GM23338 (cell line): Measurements from ENCODE around the gene ZNF440.

ENCODE experiments used
- CREB1 ChIP-seq: fragments of 250-450 bp; sonication (Bioruptor Pico); IDR thresholded peaks from 2 replicates; pipeline ENCODE4 v1.5.0; 2020; ENCODE audit warnings: low read depth, mild to moderate bottlenecking, moderate library complexity
- EZH2 ChIP-seq: fragments of 200-600 bp; sonication (generic); IDR thresholded peaks from one replicate; pipeline ENCODE4 v1.8.0; 2017; ENCODE audit warnings: antibody characterized with exemption, mild to moderate bottlenecking, low read depth; ENCODE audit not compliant: unreplicated experiment
- EZH2phosphoT487 ChIP-seq: fragments of 200-600 bp; sonication (generic); IDR thresholded peaks from one replicate; pipeline ENCODE4 v1.8.1; 2018; ENCODE audit warnings: antibody characterized with exemption; ENCODE audit not compliant: unreplicated experiment
- POLR2AphosphoS5 ChIP-seq: IDR thresholded peaks from 2 replicates; pipeline ENCODE4 v1.6.1; 2016; ENCODE audit warnings: antibody characterized with exemption, low read depth
- STAT1 ChIP-seq: IDR thresholded peaks from one replicate; pipeline ENCODE4 v1.6.1; 2016; ENCODE audit warnings: antibody characterized with exemption; ENCODE audit not compliant: unreplicated experiment
- TF ChIP-seq, protein P1 (sequence below), 2 experiments: fragments of 200-600 bp in 1 of 2; sonication (generic) in 1 of 2; conservative IDR thresholded peaks; 2 replicates each; pipeline versions ENCODE4 v1.5.1 to v1.6.1; 2016 to 2017; ENCODE audit warnings: antibody characterized with exemption in 2 of 2, low read depth in 2 of 2, mild to moderate bottlenecking in 2 of 2, moderate library complexity in 1 of 2
- TF ChIP-seq, protein P2 (sequence below): fragments of 250-450 bp; sonication (Bioruptor Pico); IDR thresholded peaks from 2 replicates; pipeline ENCODE4 v1.5.0; 2020; ENCODE audit warnings: mild to moderate bottlenecking, moderate library complexity
- TF ChIP-seq, protein P3 (sequence below): IDR thresholded peaks from one replicate; pipeline ENCODE4 v1.6.1; 2018; ENCODE audit warnings: antibody characterized with exemption; ENCODE audit not compliant: unreplicated experiment
- TF ChIP-seq, protein P4 (sequence below): IDR thresholded peaks from 2 replicates; pipeline ENCODE4 v1.6.1; 2016; ENCODE audit warnings: antibody characterized with exemption

DNA sequence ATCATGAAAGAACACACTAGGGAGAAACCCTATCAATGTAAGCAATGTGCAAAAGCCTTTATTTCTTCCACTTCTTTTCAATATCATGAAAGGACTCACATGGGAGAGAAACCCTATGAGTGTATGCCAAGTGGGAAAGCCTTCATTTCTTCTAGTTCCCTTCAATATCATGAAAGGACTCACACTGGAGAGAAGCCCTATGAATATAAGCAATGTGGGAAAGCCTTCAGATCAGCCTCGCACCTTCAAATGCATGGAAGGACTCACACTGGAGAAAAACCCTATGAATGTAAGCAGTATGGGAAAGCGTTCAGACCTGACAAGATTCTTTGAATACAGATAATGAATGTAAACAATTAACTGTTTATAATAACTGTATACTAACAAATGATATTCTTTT lies 19.5 kb downstream of the ZNF440 start:
- TF ChIP-seq STAT1 (no peak), EZH2 (no peak), EZH2phosphoT487 (no peak), CREB1 (CRISPR knock-in tag) (no peak), POLR2AphosphoS5 (no peak)
- TF ChIP-seq, protein P1, sequence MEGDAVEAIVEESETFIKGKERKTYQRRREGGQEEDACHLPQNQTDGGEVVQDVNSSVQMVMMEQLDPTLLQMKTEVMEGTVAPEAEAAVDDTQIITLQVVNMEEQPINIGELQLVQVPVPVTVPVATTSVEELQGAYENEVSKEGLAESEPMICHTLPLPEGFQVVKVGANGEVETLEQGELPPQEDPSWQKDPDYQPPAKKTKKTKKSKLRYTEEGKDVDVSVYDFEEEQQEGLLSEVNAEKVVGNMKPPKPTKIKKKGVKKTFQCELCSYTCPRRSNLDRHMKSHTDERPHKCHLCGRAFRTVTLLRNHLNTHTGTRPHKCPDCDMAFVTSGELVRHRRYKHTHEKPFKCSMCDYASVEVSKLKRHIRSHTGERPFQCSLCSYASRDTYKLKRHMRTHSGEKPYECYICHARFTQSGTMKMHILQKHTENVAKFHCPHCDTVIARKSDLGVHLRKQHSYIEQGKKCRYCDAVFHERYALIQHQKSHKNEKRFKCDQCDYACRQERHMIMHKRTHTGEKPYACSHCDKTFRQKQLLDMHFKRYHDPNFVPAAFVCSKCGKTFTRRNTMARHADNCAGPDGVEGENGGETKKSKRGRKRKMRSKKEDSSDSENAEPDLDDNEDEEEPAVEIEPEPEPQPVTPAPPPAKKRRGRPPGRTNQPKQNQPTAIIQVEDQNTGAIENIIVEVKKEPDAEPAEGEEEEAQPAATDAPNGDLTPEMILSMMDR (conservative IDR thresholded peaks at IDR 0.05; ENCODE audit: low read depth in 2 of 2): no peak
- TF ChIP-seq, protein P2, sequence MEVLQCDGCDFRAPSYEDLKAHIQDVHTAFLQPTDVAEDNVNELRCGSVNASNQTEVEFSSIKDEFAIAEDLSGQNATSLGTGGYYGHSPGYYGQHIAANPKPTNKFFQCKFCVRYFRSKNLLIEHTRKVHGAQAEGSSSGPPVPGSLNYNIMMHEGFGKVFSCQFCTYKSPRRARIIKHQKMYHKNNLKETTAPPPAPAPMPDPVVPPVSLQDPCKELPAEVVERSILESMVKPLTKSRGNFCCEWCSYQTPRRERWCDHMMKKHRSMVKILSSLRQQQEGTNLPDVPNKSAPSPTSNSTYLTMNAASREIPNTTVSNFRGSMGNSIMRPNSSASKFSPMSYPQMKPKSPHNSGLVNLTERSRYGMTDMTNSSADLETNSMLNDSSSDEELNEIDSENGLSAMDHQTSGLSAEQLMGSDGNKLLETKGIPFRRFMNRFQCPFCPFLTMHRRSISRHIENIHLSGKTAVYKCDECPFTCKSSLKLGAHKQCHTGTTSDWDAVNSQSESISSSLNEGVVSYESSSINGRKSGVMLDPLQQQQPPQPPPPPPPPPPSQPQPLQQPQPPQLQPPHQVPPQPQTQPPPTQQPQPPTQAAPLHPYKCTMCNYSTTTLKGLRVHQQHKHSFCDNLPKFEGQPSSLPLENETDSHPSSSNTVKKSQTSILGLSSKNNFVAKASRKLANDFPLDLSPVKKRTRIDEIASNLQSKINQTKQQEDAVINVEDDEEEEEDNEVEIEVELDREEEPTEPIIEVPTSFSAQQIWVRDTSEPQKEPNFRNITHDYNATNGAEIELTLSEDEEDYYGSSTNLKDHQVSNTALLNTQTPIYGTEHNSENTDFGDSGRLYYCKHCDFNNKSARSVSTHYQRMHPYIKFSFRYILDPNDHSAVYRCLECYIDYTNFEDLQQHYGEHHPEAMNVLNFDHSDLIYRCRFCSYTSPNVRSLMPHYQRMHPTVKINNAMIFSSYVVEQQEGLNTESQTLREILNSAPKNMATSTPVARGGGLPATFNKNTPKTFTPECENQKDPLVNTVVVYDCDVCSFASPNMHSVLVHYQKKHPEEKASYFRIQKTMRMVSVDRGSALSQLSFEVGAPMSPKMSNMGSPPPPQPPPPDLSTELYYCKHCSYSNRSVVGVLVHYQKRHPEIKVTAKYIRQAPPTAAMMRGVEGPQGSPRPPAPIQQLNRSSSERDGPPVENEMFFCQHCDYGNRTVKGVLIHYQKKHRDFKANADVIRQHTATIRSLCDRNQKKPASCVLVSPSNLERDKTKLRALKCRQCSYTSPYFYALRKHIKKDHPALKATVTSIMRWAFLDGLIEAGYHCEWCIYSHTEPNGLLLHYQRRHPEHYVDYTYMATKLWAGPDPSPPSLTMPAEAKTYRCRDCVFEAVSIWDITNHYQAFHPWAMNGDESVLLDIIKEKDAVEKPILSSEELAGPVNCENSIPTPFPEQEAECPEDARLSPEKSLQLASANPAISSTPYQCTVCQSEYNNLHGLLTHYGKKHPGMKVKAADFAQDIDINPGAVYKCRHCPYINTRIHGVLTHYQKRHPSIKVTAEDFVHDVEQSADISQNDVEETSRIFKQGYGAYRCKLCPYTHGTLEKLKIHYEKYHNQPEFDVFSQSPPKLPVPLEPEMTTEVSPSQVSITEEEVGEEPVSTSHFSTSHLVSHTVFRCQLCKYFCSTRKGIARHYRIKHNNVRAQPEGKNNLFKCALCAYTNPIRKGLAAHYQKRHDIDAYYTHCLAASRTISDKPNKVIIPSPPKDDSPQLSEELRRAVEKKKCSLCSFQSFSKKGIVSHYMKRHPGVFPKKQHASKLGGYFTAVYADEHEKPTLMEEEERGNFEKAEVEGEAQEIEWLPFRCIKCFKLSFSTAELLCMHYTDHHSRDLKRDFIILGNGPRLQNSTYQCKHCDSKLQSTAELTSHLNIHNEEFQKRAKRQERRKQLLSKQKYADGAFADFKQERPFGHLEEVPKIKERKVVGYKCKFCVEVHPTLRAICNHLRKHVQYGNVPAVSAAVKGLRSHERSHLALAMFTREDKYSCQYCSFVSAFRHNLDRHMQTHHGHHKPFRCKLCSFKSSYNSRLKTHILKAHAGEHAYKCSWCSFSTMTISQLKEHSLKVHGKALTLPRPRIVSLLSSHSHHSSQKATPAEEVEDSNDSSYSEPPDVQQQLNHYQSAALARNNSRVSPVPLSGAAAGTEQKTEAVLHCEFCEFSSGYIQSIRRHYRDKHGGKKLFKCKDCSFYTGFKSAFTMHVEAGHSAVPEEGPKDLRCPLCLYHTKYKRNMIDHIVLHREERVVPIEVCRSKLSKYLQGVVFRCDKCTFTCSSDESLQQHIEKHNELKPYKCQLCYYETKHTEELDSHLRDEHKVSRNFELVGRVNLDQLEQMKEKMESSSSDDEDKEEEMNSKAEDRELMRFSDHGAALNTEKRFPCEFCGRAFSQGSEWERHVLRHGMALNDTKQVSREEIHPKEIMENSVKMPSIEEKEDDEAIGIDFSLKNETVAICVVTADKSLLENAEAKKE (CRISPR knock-in tag): no peak
- TF ChIP-seq, protein P3, sequence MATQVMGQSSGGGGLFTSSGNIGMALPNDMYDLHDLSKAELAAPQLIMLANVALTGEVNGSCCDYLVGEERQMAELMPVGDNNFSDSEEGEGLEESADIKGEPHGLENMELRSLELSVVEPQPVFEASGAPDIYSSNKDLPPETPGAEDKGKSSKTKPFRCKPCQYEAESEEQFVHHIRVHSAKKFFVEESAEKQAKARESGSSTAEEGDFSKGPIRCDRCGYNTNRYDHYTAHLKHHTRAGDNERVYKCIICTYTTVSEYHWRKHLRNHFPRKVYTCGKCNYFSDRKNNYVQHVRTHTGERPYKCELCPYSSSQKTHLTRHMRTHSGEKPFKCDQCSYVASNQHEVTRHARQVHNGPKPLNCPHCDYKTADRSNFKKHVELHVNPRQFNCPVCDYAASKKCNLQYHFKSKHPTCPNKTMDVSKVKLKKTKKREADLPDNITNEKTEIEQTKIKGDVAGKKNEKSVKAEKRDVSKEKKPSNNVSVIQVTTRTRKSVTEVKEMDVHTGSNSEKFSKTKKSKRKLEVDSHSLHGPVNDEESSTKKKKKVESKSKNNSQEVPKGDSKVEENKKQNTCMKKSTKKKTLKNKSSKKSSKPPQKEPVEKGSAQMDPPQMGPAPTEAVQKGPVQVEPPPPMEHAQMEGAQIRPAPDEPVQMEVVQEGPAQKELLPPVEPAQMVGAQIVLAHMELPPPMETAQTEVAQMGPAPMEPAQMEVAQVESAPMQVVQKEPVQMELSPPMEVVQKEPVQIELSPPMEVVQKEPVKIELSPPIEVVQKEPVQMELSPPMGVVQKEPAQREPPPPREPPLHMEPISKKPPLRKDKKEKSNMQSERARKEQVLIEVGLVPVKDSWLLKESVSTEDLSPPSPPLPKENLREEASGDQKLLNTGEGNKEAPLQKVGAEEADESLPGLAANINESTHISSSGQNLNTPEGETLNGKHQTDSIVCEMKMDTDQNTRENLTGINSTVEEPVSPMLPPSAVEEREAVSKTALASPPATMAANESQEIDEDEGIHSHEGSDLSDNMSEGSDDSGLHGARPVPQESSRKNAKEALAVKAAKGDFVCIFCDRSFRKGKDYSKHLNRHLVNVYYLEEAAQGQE: no peak
- TF ChIP-seq, protein P4, sequence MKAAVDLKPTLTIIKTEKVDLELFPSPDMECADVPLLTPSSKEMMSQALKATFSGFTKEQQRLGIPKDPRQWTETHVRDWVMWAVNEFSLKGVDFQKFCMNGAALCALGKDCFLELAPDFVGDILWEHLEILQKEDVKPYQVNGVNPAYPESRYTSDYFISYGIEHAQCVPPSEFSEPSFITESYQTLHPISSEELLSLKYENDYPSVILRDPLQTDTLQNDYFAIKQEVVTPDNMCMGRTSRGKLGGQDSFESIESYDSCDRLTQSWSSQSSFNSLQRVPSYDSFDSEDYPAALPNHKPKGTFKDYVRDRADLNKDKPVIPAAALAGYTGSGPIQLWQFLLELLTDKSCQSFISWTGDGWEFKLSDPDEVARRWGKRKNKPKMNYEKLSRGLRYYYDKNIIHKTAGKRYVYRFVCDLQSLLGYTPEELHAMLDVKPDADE: no peak
